ENCODE results near the gene TMEM266. TPM values are rescaled to one million over a fixed set of nuclear protein-coding genes. Genes with fewer than 3 reads are reported as not detected.

The TMEM266 gene
- total and polyA plus RNA-seq, 2 experiments from 2014 or later, result 0.39 to 1.9 TPM

DNA sequence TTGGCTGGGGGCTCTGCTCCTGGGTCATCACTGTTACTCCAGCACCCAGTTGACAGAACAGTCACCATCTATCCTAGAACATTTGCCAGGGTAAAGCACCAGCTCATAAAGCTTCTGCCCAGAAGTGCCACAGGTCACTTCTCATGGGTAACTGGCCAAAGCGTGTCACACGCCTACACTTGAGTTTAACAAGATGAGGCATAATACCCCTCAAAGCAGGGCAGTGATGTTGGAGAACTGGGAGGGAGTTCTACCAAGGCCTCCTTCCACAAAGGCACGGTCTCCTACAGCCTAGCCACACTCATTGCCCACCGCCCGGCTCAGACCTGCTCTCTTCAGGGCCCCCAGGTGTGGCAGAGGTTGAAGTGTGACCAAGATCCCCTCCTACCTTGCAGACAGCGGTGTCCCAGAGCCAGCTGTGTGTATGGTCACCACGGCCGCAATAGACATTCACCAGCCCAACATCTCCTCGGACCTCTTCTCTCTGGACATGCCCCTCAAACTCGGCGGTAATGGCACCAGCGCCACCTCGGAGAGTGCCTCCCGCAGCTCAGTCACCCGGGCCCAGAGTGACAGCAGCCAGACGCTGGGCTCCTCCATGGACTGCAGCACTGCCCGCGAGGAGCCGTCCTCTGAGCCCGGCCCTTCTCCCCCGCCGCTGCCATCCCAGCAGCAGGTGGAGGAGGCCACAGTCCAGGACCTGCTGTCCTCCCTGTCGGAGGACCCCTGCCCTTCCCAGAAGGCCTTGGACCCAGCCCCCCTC lies 143.7 kb downstream of the TMEM266 start:
- H3K27ac ChIP-seq, result no peak overlapping the region
- no peak for DNase-seq (ENCODE audit: low spot score)
- H3K9me2 ChIP-seq (replicated peaks; ENCODE audit: insufficient read depth), result no peaks in the 10 kb centered on the region
- H3K27me3 ChIP-seq, result no peaks in the 10 kb centered on the region
- no peaks in the 10 kb centered on the region for H3K36me3 ChIP-seq (replicated peaks; ENCODE audit: insufficient read depth, low read depth)
- no peak overlapping the region for H3K4me2 ChIP-seq
- no peaks in the 10 kb centered on the region for H3K79me2 ChIP-seq
- no peak overlapping the region for H3K4me3 ChIP-seq
- H2AFZ ChIP-seq, result no peak overlapping the region
- no peaks in the 10 kb centered on the region for H3K4me1 ChIP-seq (ENCODE audit: insufficient read depth)
- WGBS (ENCODE audit: low lambda C conversion rate, missing lambda C conversion rate), result over 99% methylated on average over 14 of the region's 23 CpGs
- no peak for TF ChIP-seq EZH2phosphoT487 (IDR thresholded peaks at IDR 0.05; ENCODE audit: low read depth, severe bottlenecking, unreplicated experiment)
- TF ChIP-seq, protein P1, sequence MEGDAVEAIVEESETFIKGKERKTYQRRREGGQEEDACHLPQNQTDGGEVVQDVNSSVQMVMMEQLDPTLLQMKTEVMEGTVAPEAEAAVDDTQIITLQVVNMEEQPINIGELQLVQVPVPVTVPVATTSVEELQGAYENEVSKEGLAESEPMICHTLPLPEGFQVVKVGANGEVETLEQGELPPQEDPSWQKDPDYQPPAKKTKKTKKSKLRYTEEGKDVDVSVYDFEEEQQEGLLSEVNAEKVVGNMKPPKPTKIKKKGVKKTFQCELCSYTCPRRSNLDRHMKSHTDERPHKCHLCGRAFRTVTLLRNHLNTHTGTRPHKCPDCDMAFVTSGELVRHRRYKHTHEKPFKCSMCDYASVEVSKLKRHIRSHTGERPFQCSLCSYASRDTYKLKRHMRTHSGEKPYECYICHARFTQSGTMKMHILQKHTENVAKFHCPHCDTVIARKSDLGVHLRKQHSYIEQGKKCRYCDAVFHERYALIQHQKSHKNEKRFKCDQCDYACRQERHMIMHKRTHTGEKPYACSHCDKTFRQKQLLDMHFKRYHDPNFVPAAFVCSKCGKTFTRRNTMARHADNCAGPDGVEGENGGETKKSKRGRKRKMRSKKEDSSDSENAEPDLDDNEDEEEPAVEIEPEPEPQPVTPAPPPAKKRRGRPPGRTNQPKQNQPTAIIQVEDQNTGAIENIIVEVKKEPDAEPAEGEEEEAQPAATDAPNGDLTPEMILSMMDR (IDR thresholded peaks at IDR 0.05; ENCODE audit: poor library complexity), result no peak
- TF ChIP-seq EZH2 (IDR thresholded peaks at IDR 0.05; ENCODE audit: borderline replicate concordance), result no peak
- no peaks in the 10 kb centered on the region for H3K9me3 ChIP-seq (ENCODE audit: low read depth)
- H4K20me1 ChIP-seq (ENCODE audit: insufficient read depth, poor library complexity, severe bottlenecking), result no peaks in the 10 kb centered on the region

GRCh38 chr15:76204109-76204845 lies 144.5 kb downstream of the TMEM266 start:
- H3K27ac ChIP-seq, result no peak overlapping the region
- H4K20me1 ChIP-seq (ENCODE audit: insufficient read depth, poor library complexity, severe bottlenecking), result no peaks in the 10 kb centered on the region
- DNase-seq (ENCODE audit: low spot score), result no peak
- no peaks in the 10 kb centered on the region for H3K36me3 ChIP-seq (replicated peaks; ENCODE audit: insufficient read depth, low read depth)
- H3K4me3 ChIP-seq, result no peak overlapping the region
- no peak for TF ChIP-seq EZH2phosphoT487 (IDR thresholded peaks at IDR 0.05; ENCODE audit: low read depth, severe bottlenecking, unreplicated experiment)
- TF ChIP-seq, protein P1 (IDR thresholded peaks at IDR 0.05; ENCODE audit: poor library complexity), result no peak
- TF ChIP-seq EZH2 (IDR thresholded peaks at IDR 0.05; ENCODE audit: borderline replicate concordance), result no peak
- H2AFZ ChIP-seq, result no peak overlapping the region
- H3K4me1 ChIP-seq (ENCODE audit: insufficient read depth), result no peaks in the 10 kb centered on the region
- no peaks in the 10 kb centered on the region for H3K9me2 ChIP-seq (replicated peaks; ENCODE audit: insufficient read depth)
- H3K79me2 ChIP-seq, result no peaks in the 10 kb centered on the region
- WGBS (ENCODE audit: low lambda C conversion rate, missing lambda C conversion rate), result 88% methylated on average over 18 of the region's 18 CpGs
- no peaks in the 10 kb centered on the region for H3K9me3 ChIP-seq (ENCODE audit: low read depth)
- H3K4me2 ChIP-seq, result no peak overlapping the region
- no peaks in the 10 kb centered on the region for H3K27me3 ChIP-seq

GRCh38 chr15:76204916-76205460 lies 145.2 kb downstream of the TMEM266 start:
- Histone ChIP-seq H2AFZ (no peak overlapping the region), H3K36me3 (replicated peaks; ENCODE audit: insufficient read depth, low read depth) (no peaks in the 10 kb centered on the region)
- 96% methylated on average over 11 of the region's 11 CpGs for WGBS (ENCODE audit: low lambda C conversion rate, missing lambda C conversion rate)

More at GRCh38 chr15:76204916-76205460, 145.2 kb downstream of the TMEM266 start:
- H3K27me3 ChIP-seq, result no peaks in the 10 kb centered on the region
- H3K79me2 ChIP-seq, result no peaks in the 10 kb centered on the region
- no peak overlapping the region for H3K4me2 ChIP-seq
- no peaks in the 10 kb centered on the region for H3K4me1 ChIP-seq (ENCODE audit: insufficient read depth)
- DNase-seq (ENCODE audit: low spot score), result no peak
- no peaks in the 10 kb centered on the region for H4K20me1 ChIP-seq (ENCODE audit: insufficient read depth, poor library complexity, severe bottlenecking)
- H3K9me2 ChIP-seq (replicated peaks; ENCODE audit: insufficient read depth), result no peaks in the 10 kb centered on the region
- no peaks in the 10 kb centered on the region for H3K9me3 ChIP-seq (ENCODE audit: low read depth)
- H3K27ac ChIP-seq, result no peak overlapping the region
- TF ChIP-seq, protein P1 (IDR thresholded peaks at IDR 0.05; ENCODE audit: poor library complexity), result no peak
- TF ChIP-seq EZH2phosphoT487 (IDR thresholded peaks at IDR 0.05; ENCODE audit: low read depth, severe bottlenecking, unreplicated experiment) (no peak), EZH2 (IDR thresholded peaks at IDR 0.05; ENCODE audit: borderline replicate concordance) (no peak)
- no peak overlapping the region for H3K4me3 ChIP-seq

Measured in hepatocyte (in vitro differentiated cells).